Dermis microvascular lymphatic vessel endothelial cell (primary cell): ENCODE measurements around the gene PEAK3. TPM values are rescaled to one million over a fixed set of nuclear protein-coding genes. Genes with fewer than 3 reads are reported as not detected.

Experiments
- DNase-seq, 2 donors: peaks; one replicate each; pipeline versions ENCODE4 v3.0.0 to v3.0.0-alpha.2; 2010; ENCODE audit warnings: low read depth in 2 of 2
- total RNA-seq: library from RNA; depleted of rRNA; stranded (reverse); fragments of >200 nt; gene quantifications from 2 replicates; pipeline ENCODE4 v1.2.1, GENCODE V29; 2014

The PEAK3 gene
- total RNA-seq, 1 donor from 2014 or later, result 0.13 TPM

- DNase-seq, result no peak
Measured at GRCh38 chr19:2251106-2252054, 30.6 kb downstream of the PEAK3 start.

GRCh38 chr19:2250766-2251105 lies 31.2 kb downstream of the PEAK3 start:
- DNase-seq, result no peak

GRCh38 chr19:2249880-2250765 lies 31.9 kb downstream of the PEAK3 start:
- DNase-seq, result no peak

- no peak for DNase-seq
Measured at GRCh38 chr19:2249010-2249866, 32.7 kb downstream of the PEAK3 start, which contains the start of gene AMH. TSS of gene AMH (plus strand) at chr19:2249323. CDS start at chr19:2249333, 10 bp downstream.

- DNase-seq, result no peak
Measured at GRCh38 chr19:2248136-2249009, 33.6 kb downstream of the PEAK3 start.

GRCh38 chr19:2247433-2248101 lies 34.4 kb downstream of the PEAK3 start:
- DNase-seq, result no peak

GRCh38 chr19:2246801-2247361 lies 35.1 kb downstream of the PEAK3 start:
- peak; percentile 54 to 64 for DNase-seq

GRCh38 chr19:2246014-2246620 lies 35.9 kb downstream of the PEAK3 start:
- DNase-seq, result no peak

GRCh38 chr19:2245273-2245672 lies 36.7 kb downstream of the PEAK3 start:
- DNase-seq, result no peak

- no peak for DNase-seq
Measured at GRCh38 chr19:2244486-2244885, 37.5 kb downstream of the PEAK3 start.

GRCh38 chr19:2244125-2244411 lies 37.9 kb downstream of the PEAK3 start:
- DNase-seq, result no peak

- no peak for DNase-seq
Measured at GRCh38 chr19:2243274-2244124, 38.5 kb downstream of the PEAK3 start.

- DNase-seq, result no peak
Measured at GRCh38 chr19:2242816-2243215, 39.2 kb downstream of the PEAK3 start.

GRCh38 chr19:2242092-2242537 lies 39.9 kb downstream of the PEAK3 start:
- no peak for DNase-seq

GRCh38 chr19:2240881-2241760 lies 40.9 kb downstream of the PEAK3 start:
- DNase-seq, result no peak

GRCh38 chr19:2239771-2240770 lies 41.9 kb downstream of the PEAK3 start:
- peak; percentile 89 to 96 for DNase-seq
